Kidney tubule cell (primary cell): ENCODE data around the gene NAV2.

ENCODE experiments used
- DNase-seq: peaks from one replicate; pipeline ENCODE4 v3.0.0-alpha.2; 2018; ENCODE audit warnings: low spot score

Gene NAV2

DNA sequence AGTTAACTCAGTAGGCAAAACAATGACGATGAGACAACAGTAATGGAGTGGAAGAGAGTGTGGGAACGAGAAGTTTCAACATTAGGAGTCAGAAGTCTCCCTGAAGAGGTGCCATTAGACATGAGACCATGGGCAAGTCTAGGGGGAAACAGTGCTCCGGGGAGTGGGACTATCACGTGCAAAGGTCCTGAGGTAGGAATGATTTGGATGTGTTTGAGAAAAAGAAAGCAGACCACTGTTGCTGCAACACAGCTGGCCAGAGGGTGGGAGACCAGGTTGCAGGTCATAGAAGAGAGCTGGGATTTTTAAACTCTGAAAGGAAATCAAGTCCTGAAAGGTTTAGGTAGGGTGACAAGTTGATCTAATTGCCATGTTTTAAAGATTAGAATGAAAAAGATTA is 63.0 kb downstream of the NAV2 start:
- no peak for DNase-seq

DNA sequence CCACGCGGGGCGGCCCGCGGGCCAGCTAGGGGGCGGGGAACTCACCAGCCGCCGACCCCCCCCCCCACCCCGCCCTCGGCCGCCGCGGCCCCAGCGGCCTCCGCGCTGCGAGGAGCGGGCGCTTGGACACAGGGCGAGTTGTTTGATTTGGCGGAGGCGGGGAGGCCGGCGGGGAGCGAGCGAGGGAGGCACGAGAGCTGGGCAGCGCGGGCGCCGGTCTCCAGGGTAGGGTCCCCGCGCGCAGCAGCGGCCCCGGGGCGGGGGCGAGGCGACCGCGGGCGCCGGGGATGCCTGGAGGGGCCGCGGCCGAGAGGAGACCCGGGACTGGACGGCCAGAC is 64.4 kb downstream of the NAV2 start:
- DNase-seq: peak; percentile 43

DNA sequence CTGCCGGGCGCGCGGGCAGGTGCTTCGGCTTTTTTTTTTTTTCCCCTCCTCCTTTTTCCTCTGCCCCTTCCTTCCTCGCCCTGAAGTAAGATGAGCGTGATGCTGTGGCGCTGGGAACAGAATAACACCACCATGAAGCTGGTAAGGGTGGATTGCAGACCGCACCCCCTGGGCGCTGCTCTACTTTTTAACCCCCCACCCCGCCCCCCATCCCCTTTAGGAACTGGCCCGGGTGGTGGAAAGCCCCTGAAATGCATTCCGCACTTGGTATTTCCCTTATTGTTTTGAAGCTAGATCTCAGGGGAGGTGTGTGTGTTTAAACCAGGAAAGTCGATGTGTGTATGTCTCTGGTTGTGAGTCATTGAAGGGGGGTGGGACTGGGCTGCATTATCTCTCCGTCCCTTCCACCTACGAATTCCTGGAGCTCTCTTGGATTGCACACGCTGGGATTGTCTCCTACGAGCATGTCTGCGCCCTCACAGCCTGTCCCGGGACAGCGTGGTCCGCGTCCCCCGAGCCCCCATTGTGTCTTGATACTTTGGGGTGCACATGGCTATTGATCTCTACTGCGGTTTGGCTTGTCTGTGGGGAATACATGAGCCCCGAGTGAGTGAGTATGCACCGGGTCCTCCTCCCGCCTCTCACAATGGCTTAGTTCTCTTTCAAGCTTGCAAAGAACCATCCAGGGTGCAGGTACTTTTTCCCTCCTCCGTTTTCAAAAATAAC is 64.9 kb downstream of the NAV2 start:
- peak; percentile 90 for DNase-seq

DNA sequence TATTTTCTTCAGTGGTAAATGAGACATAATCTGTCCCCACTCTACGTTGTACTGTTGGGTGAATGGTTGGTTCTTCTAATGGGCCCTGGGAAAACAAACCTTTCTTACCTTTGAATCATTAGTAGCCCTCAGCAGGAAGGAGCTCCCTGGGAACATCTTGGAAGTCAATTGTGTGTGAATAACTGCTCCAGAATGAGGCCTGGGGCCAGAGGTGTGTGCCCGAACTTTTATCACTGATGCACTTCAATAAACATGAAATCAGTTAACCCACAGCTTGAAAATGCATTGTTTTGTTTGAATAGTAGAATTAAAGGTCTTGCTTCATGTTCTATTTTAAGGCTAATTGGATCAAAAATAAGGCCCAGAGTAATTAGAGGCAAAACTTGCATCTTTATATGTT is 67.1 kb downstream of the NAV2 start:
- DNase-seq: peak; percentile 18

DNA sequence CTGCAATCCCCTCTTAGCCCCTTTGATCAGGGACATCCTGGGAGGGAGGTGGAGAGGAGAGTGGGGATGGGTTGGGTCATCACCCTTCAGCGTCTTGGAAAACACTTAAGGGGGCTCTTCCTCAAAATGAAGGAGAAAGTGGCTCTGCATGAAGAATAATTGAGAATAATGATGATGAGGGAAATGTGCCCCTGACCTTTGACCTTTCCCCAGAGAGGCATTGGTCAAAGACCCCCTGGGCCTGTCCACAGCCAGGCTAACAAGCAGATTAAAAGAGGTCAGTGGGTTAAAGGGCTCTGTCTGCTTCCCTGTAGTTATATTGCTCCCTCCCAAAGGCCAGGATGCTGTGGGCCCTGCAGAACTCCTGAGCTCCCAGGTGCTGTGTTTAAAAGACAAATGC is 68.7 kb downstream of the NAV2 start:
- no peak for DNase-seq

DNA sequence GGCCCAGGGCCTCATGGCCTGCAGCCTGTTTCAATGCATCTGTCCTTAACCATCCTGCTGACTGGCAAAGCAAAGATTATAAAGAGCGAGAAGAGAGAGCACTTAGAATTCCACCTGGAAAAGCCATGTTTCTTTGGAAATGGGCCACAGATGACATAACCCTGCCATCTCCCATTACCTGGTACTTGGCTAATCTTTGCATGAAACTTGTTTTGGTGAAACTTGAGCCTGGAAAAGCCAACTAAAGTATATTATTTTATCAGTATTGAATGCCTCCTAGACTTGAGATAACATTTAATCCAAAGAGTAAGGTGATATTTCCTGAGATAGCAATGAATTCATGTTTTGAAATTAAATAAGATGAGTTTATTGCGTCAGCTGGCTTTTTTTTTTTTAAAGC is 72.6 kb downstream of the NAV2 start:
- DNase-seq: no peak

DNA sequence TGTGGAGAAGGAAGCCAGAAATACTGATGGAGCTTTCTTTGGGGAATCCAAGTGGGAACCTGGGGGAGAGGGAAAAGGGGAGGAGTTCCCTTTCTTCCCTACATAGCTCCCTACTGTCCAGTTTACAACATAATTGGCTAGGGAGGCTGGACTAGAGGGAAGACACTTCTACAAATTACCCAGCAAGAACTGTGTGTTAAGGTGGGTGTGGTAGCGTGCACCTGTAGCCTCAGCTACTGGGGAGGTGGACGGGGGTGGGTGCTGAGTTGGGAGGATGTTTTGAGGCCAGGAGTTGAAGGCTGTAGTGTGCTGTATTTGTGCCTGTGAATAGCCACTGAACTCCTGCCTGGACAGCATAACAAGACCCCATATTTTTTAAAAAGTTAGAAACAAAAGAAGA is 74.0 kb downstream of the NAV2 start:
- no peak for DNase-seq

DNA sequence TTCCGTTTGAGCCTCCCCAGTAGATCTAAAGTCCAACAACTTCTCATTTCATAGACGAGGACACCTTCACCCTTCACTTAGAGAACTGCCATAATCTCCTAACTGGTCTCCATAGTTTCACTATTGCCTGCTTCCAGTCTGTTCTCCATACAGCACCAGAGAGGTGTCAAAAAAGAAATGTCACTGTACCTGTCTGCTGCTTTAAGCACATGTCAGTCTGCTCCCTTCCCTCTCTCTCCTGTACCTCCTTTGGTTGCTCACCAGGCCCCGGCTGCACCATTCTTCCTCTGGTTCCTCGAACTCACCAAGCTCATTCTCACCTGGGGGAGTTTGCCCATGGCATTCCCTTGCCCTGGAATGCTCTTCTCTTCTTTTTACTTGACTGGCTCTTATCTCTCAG is 75.8 kb downstream of the NAV2 start:
- DNase-seq: no peak

DNA sequence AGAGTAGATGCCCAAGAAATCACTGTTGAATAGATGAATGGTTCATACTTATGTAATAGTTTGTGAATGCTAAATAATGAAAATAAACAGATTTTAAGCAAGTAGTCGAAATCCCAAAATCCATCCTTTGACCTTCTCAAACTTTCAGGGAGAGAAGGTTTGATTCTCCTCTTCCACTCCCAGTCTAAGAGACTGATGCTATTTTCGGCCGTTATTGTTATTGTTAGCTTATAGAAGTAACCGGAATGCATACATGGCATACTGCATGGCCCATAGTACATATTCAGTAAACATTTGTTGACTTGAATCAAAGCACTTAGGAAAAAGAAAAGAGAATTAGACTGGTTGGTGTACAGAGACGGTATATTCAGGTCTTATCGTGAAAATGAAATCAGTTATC is 76.6 kb downstream of the NAV2 start:
- DNase-seq: no peak

DNA sequence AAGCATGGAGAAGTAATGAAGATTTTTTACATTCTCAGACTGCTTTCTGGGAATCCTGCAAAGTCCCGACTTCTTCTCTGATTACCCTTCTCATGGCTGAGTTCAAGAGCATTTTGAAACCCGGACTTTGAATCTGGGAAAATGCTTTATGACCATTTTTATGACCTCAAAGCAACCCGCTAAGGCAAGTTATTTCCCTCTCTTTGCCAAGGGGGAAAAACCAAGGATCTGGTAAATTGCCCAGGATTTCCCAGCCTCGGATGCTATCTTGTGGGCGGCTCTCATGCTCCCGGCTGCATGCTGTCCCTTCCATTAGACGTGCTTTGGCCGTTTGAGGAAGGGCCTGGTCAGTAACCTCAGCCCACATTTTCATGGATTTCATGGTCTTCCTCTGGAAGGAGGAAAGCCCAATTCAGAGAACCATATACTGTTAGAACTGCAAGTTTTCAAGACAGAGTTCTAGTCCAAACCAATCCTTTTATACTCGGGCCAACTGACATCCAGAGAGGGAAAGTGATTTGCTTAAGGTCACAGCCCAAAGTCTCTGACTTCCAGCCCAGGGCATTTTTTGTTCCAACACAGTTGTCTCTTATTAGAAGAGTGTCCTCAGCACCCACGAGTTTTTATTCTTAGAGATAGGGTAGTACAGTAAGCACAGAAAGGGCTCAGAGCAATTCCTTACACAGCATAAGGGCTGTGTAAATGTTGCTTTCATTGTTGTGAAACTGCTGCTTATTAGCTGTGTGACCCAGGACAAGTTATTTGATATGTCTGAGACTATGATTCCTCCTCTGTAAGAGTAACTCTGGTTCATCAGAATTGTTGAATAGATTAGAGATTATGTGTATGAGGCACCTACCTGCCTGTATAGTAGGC is 77.4 kb downstream of the NAV2 start:
- DNase-seq: no peak

DNA sequence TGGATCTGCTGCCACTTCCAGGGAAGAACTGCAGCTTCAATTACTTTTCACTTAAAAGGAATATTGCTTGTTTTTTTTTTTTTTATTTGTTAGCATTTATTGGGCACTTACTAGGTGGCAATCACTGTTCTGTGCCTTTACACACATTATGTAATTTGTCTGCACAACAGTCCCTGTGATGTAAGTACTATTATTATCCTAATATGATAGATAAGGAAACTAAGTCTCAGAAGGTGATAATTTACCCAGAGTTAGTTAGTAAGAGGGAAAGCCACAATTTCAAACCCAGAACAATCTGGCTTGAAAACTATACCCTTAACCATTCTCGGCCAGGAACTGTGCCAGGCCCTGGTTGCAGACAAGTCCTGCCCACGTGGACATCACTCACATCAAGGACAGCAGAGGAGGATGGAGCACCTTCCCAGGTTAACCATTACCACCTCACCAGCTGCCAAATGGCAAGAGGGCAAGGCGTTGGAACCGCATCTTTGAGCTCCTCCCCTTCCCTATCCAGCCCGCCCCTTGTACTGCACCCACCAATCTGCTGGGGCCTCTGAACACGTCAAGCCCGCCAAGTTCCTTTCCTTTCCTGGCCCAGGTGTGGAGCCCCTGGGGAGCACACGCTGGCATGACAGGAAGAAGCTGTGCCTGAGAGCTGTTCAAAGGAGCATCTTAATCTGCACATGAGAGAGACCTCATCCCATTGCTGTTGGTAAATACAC is 78.4 kb downstream of the NAV2 start:
- peak; percentile 61 for DNase-seq

DNA sequence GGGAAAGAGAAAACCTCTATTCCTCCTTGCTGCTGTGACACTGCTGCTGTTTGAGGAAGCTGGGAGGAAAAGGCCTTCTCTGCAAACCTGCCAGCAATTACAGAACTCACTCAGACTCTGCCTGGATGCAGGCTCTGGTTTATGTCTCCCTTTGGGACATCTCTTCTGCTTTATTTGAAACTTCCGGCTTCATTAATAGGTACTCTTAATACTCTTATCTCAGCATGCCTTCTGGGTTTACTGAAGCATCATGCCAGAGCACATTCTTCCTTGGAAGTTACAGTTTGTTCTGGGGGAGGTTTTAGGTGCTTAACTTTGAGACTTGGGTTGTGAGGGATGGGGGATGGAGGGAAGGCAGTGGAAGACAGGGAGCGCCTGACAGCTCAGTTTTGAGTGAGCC is 79.9 kb downstream of the NAV2 start:
- DNase-seq: no peak

DNA sequence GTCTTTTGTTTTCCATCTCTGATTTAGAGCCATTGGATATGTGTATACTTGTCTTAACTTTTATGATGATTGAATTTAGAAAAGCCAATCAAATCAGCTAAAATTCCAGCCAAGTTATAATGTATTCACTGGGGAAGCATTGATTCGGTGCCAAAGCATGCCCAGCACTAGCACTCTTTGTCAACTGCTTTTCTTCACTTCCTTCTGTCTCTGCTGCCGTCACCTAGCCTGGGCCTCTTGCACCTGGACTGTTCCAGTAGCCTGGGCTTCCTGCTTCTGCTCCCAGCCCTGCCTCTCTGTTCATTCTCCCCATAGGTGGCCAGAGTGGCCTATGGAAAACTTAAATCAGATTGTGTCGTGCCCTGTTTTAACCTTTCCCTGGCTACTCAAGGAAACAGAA is 80.7 kb downstream of the NAV2 start:
- peak; percentile 15 for DNase-seq

DNA sequence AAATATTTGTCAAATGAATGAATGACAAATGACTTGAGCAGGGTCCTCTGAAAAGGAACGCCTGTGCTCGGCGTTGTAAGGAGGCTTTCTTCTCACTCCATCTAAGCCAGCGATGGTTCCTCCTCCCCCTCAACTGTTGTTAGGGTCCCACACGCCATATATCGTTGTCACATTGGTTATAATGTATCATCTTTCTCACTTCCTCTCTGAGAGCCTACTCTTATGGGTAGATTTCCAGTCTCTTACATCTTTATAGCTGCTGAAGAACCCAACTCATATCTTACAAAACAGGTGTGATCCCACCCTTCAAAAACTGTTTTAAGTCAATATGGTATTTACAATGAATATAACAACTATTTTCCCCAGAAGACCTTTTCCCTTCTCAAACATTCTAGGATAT is 81.5 kb downstream of the NAV2 start:
- DNase-seq: no peak

DNA sequence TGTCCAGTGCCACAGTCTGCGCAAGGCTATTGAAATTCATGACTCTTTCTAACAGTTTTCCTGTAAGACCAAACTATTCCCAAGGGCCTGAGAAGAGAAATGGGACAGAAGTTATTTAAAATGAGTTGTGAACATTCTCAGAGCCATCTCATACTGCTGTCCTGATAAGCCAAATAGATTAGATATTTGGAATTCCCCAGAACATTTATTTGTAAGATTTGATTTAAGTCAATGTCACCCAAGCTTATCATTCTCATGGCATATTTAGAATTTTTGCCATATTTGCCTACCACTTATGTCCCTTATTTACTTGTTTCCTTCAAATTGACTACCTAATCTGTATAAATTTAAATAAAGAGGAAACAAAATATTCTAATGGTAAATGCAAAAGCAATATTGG is 82.4 kb downstream of the NAV2 start:
- DNase-seq: no peak

DNA sequence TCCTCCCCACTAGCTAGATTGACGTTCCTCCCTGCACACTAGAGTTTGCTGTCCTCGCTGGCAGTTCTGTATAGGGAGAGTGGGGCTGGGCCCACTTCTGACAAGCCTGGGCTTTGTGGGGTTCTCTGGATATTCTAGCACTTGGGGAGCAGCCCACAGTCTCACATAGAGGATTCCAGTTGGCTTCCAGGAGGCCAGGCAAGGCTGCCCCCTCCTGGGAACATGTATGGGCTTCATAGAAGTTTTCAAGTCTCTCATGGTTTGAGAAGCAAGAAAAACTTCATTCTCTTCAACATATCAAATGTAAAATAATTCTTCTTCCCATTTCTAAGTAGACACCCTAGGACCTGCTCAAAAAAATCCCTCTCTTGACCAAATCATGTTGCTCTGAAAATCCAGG is 87.5 kb downstream of the NAV2 start:
- no peak for DNase-seq

DNA sequence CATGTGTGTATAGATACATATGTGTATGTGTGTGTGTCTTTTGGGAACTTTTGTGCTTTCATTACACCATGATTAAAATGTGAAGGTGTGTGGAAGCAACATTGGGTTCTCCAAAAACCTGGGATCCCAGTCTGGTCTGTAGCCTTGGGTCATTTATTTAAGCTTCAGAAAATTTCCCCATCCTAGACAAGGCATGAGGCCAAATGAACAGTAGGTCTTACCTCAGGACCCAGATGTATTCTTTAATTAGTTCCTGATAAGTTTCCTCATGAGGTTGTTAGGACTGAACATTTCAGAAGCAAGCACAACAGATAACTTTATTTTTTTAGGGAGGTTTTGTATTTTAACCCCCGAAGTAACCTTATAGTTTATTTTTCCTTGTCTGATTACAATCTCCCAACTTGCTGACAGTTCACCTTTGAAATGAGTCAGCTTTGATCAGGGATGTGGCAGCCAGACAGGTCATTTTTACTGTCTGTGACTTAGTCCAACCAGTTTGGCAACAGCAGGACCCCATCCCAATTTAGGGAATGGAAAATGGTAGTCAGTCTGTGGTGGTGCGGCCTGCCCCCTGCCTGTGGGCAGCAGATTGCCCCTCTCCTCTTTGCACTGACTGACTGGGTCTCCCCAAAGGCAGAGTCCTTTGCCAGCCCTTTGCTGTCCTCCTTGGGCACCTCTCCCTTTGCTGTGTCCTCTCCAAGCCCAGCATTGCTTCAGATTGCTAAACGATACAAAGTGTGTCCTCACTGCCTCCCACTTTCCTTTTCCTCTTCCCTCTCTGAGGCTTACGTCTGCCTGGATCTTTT is 88.3 kb downstream of the NAV2 start:
- peak; percentile 29 for DNase-seq

DNA sequence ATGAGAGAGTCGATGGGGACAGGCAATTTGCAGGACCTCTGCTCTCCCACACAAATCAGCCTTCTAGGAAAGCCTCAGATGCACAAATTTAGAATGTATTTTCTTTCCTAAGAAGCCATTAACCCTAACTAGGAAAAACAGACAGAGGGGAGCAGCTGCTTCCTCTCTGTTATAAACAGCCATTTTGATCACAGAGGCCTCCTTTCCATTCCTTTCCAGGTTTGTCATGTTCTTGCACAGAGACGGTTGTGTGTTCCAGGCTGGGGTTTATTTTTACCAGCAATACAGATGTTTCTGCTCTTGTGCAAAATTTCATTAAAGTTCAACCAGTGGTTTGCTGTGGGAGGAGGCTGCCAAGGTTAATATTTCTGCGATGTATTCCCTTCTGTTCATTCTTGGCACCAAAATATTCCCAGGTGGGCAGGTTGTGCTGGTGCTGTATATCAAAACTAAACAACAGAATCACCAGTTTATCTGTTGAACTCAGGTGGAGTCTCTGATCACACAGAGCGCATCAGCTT is 90.2 kb downstream of the NAV2 start:
- peak; percentile 20 for DNase-seq

DNA sequence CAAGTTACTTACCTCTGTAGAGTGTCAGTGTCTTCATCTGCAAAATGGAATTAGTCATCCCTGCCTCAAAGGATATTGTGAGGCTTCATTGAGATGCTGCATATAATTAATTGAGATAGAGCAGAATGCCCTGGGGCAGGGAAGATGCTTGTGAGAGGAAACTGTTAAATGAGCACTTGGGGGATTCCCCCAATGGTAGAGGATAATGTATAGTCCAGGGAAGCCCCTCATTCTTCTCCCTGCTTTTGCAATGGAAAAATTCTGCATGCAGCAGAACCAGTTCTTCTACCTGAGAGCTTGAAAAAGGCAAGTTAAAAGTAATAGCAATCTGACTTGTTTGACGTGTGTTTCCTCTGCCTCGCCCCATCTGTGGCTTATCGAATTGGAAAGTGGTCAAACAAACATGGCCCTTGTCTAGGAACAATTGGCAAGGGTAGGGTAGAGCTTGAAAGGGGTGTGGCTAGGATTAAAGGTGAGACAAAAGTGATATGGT is 90.9 kb downstream of the NAV2 start:
- DNase-seq: peak; percentile 23

DNA sequence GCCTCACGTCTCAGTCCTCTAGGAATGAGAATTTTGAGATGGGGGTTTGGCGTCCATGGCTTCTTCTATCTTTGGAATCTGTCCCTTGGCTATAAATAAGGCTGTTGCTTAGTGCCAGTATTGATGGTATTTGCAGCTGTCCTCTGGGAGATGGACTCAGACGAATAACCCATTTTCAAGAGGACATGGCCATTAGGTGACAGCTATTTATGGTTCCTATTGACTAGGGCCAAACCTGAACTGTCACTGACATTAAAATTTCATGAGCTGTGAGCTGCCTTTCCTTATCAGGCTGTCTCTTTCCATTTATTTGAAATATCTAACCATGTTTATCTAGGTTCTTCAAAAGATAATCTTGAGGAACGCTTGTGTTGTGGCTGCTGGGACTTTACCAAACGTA is 92.7 kb downstream of the NAV2 start:
- DNase-seq: no peak

DNA sequence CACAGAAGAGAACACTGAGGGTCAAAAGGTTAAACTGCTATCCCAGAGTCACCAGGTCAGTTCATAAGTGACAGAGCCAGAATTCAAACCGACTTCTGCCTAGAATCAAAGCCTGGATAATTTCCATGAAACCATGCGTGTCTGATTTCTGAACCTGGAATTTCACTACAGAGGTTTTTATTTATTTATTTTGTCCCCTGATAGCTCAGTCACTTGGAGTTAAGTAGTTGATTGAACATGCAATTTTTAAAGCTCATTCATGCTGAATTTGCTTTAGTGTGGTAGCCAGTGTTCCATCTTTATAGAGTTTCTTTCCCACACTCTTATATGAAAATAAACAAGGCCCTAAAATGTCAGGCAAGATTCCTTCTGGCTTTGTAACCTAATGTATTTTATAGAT is 93.2 kb downstream of the NAV2 start:
- no peak for DNase-seq

DNA sequence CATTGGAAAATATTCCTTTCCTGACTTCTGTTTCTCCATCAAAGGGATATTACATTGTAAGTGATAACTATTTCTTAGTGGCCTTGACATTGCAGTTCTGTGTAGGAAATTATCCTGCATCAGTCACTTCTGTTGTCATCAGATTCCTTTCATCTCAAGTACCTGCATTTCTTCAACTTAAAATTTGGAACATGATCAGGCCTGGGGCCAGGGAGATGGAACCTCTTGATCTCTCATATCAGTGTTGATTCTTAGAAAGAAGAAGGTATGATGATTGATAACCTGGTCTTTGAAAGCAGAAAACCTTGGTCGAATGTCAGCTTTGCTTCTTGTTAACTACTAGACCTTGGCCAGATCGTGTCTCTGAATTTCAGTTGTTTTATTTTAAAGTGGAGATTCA is 93.6 kb downstream of the NAV2 start:
- DNase-seq: no peak
